ENCODE measurements around the gene ARHGAP15.

- TF ChIP-seq, protein P1, sequence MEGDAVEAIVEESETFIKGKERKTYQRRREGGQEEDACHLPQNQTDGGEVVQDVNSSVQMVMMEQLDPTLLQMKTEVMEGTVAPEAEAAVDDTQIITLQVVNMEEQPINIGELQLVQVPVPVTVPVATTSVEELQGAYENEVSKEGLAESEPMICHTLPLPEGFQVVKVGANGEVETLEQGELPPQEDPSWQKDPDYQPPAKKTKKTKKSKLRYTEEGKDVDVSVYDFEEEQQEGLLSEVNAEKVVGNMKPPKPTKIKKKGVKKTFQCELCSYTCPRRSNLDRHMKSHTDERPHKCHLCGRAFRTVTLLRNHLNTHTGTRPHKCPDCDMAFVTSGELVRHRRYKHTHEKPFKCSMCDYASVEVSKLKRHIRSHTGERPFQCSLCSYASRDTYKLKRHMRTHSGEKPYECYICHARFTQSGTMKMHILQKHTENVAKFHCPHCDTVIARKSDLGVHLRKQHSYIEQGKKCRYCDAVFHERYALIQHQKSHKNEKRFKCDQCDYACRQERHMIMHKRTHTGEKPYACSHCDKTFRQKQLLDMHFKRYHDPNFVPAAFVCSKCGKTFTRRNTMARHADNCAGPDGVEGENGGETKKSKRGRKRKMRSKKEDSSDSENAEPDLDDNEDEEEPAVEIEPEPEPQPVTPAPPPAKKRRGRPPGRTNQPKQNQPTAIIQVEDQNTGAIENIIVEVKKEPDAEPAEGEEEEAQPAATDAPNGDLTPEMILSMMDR (IDR thresholded peaks at IDR 0.05 in 8 of 11, conservative IDR thresholded peaks at IDR 0.05 in 3 of 11): no peak
- TF ChIP-seq POLR2A (IDR thresholded peaks at IDR 0.05) (no peak), POLR2AphosphoS5 (IDR thresholded peaks at IDR 0.05) (no peak)
These were observed 242.4 kb downstream of the ARHGAP15 start for GRCh38 chr2:143371616-143372015.

Data from spleen (tissue), 7 donors.